Fibroblast of pulmonary artery (primary cell): Measurements from ENCODE around the gene ARHGAP23.

Experiments used
- DNase-seq: peaks from one replicate; pipeline ENCODE4 v3.0.0-alpha.2; 2010; ENCODE audit warnings: low read depth
- H3K4me3 ChIP-seq: replicated peaks from 2 replicates; pipeline ENCODE4 v1.5.1; 2011; ENCODE audit warnings: low read depth, mild to moderate bottlenecking, control low read depth, low read length, moderate library complexity
- TF ChIP-seq, protein P1 (sequence below): IDR thresholded peaks from 2 replicates; pipeline ENCODE4 v1.5.1; 2011; ENCODE audit warnings: mild to moderate bottlenecking, control low read depth, low read length, inconsistent platforms; ENCODE audit errors: missing control alignments

The ARHGAP23 gene

DNA sequence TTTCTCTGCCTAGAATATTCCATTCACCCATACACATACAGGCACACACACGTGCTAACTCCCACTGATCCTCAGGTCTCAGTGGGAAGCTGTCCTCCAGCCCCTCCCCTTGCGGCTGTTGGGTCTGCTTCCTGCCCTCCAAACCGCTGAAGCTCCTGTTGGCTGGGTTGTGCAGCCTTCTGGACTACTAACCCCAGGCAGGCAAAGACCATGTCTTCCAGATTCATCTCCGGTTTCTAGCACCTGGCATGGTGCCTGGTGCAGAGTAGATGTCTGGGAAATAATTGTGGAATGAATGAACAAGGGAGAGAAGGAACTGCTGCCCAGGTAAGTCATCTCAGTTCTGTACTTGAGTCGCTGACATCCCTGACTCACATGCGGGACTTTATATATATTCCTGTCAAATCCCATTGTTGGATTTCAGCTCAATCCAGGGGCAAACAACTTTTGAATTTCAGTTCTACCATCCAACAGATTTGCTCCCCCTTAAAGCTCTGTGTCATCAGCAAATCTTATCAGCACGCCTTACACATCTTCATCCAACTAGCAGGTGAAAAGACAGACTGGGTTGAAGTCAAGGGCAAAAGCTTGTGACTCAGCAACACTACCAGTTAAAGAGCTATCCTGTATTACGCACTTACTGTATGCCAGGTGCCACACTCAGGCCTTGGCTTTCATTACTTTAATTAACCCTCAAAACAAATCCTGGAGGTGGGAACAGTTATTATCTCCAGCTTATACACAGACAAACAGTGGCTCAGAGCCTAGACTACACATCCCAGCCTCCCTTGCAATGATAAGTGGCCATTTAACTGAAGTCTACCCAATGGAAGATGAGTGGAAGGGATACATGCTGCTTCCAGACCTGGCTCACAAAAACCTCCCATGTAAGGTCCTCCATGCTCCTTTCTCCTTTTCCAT, 126.4 kb downstream of the ARHGAP23 start:
- TF ChIP-seq, protein P1, sequence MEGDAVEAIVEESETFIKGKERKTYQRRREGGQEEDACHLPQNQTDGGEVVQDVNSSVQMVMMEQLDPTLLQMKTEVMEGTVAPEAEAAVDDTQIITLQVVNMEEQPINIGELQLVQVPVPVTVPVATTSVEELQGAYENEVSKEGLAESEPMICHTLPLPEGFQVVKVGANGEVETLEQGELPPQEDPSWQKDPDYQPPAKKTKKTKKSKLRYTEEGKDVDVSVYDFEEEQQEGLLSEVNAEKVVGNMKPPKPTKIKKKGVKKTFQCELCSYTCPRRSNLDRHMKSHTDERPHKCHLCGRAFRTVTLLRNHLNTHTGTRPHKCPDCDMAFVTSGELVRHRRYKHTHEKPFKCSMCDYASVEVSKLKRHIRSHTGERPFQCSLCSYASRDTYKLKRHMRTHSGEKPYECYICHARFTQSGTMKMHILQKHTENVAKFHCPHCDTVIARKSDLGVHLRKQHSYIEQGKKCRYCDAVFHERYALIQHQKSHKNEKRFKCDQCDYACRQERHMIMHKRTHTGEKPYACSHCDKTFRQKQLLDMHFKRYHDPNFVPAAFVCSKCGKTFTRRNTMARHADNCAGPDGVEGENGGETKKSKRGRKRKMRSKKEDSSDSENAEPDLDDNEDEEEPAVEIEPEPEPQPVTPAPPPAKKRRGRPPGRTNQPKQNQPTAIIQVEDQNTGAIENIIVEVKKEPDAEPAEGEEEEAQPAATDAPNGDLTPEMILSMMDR: no peak
- peak; percentile 29 for DNase-seq
- no peak overlapping the region for H3K4me3 ChIP-seq

DNA sequence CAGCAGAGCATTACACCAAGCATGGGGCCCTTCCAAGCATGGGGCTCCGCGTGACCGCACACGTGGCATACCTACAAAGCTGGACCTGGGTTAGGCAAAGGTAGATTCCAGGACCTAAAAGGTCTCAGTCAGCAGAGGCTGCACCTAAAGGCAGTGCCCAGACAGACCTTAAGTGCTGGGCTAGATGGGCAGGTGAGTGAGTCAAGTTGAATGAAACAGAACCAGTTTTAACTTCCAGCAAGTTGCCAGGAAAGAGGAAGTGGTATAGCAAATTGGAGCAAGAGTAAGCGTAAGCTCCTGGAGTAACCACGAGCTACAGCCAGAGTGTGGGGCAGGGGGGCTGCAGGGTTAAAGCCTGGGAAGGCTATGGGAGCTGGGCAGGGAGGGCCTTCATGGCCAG, 128.0 kb downstream of the ARHGAP23 start:
- H3K4me3 ChIP-seq: no peak overlapping the region
- TF ChIP-seq, protein P1: no peak
- DNase-seq: no peak

DNA sequence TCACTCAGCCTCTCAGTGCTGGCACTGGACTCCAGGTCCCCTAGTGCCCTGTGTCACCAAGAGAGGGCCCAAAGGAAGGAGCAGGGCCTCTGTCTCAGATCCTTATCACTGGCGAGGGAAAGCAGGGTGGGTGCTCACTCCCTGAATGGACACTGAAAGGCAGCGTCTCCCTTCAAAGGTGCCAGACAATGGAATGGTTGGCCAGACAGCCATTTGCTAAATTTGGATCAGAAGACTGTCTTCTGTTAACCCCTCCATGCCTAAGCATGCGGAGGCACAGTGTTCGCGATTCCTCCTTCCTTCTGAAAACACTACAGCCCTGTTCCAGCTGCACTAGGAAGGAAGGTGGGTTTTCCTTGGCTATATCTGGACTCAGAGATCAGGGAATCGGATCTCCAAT, 129.1 kb downstream of the ARHGAP23 start:
- no peak for DNase-seq
- no peak overlapping the region for H3K4me3 ChIP-seq
- TF ChIP-seq, protein P1: no peak

DNA sequence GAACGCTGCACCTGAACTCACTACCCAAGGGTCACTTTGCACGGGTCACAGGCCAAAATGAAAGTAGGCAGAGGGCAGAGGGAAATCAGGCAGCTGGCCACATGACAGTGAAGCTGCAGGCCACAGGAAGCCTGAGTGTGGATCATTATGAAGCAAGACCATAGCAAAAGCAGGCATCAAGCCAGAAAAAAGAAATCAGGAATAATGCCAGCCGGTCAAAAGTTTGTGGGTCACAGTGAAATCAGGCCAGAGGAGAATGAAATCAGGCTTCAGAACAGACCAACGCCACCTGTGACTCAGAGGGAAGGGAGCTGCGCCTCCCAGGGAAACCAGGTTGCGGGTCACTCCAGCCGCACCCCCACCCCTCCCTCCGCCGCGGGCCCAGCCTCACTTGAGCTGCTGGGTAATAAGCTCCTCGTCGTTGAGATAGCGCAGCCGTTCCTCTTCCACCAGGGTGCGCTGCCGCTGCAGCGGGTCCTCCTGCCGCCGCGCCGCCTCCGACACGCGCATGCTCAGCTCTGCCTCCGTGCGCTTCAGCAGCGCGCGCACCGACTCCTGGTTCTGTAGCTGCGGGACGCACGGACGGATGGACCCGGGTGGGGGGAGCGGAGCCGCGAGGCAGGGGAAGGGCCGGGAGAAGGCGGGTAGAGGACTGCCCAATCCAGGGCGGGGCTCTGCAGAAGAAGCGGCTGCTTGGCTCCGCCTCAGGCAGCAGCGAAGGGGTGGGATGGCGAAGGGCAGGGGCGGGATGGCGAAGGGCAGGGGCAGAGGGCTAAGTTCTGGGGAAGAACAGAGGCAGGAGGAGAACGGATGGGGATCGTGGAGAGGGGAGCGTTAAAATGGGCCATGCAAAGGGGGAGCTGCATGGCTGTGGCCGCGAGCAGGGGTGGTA, 129.8 kb downstream of the ARHGAP23 start:
- TF ChIP-seq, protein P1: peak; percentile 87
- peak; percentile 93 for DNase-seq
- peak overlapping the region; percentile 39 for H3K4me3 ChIP-seq

DNA sequence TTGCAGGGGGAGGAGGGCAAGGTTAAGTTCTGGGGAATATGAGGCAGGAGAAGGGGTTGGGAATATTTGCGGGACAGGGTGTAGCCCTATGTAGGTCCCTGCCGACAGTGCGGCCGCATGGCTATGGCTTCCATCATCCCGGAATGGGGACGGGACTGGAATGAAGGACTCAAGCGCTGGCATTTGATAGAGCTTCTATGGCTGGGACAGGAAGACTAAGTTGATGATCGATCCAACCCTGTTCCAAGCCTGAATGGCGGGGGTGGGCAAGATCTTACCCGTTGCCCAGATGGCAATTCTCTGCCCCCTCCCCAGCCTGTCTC, 130.4 kb downstream of the ARHGAP23 start:
- DNase-seq: no peak
- peak overlapping the region; percentile 39 for H3K4me3 ChIP-seq
- TF ChIP-seq, protein P1: no peak

DNA sequence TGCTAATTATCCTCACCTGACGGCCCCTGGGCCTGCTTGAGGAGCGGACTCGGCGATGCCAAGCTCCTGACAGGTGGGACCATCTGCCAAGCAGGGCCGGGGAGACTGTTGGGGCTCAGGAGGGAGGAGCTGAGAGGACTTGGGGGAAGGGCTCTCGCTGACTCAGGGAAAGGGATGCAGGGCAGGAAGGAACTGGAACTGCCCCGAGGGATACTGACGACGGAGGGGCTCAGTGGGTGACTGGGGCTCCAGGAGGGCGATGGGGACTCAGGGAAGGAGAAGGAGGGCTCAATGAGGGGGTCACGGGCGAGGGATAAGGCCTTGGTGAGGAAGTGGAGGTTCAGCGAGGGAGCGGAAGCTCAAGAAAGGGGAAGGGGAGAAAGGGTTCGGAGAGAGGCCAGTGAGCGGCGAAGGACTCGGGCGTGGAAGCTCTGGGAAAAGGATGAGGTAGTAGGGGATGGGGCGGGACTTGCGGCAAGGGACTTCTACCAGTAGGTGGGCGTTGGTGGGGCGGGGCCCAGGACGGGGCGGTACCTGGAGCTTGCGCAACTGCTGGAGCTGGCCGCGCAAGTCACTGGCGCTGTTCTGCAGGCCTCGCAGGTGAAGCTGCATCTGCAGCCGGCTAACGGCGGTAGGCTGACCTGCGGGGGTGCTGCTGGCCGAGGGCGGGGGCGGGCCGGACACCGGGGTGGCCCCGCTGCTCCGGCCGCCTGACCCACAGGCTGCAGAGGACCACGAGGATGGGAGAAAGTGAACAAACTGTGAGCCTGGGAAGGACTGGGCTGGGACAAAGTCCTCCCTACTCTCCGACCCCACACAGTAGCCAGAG, 131.0 kb downstream of the ARHGAP23 start:
- no peak overlapping the region for H3K4me3 ChIP-seq
- TF ChIP-seq, protein P1: no peak
- DNase-seq: peak; percentile 60
